HepG2 (cell line): ENCODE measurements around the gene NFATC4. TPM values are rescaled to one million over a fixed set of nuclear protein-coding genes. Genes with fewer than 3 reads are reported as not detected.

ENCODE experiments used
- CREM ChIP-seq, 2 experiments: sonication (generic) in 1 of 2; formaldehyde crosslinking in 1 of 2; IDR thresholded peaks; 2 replicates each; pipeline versions ENCODE4 v1.4.0 to v1.6.1; 2016 to 2020; ENCODE audit warnings: antibody characterized with exemption in 1 of 2, mild to moderate bottlenecking in 1 of 2, missing genetic modification reagents in 1 of 2
- DDIT3 ChIP-seq: sonication (generic); formaldehyde crosslinking; IDR thresholded peaks from 2 replicates; pipeline ENCODE4 v1.4.0; 2020; ENCODE audit warnings: mild to moderate bottlenecking, missing genetic modification reagents
- DMTF1 ChIP-seq: sonication (generic); formaldehyde crosslinking; IDR thresholded peaks from 2 replicates; pipeline ENCODE4 v1.4.0; 2020; ENCODE audit warnings: mild to moderate bottlenecking, missing genetic modification reagents
- ETV6 ChIP-seq: sonication (generic); formaldehyde crosslinking; conservative IDR thresholded peaks from 2 replicates; pipeline ENCODE4 v1.4.0; 2020; ENCODE audit warnings: missing genetic modification reagents
- HNF1A ChIP-seq, 2 experiments: sonication (generic) in 1 of 2; formaldehyde crosslinking in 1 of 2; IDR thresholded peaks; 2 replicates each; pipeline versions ENCODE4 v1.4.0 to v1.6.1; 2016 to 2020; ENCODE audit warnings: borderline replicate concordance in 1 of 2, low read depth in 1 of 2, mild to moderate bottlenecking in 1 of 2, missing genetic modification reagents in 1 of 2
- KDM1A ChIP-seq: IDR thresholded peaks from 2 replicates; pipeline ENCODE4 v1.6.1; 2016; ENCODE audit warnings: missing compliant biosample characterization
- NFYB ChIP-seq: sonication (generic); formaldehyde crosslinking; IDR thresholded peaks from 2 replicates; pipeline ENCODE4 v1.4.0; 2020; ENCODE audit warnings: missing genetic modification reagents
- NR0B2 ChIP-seq: sonication (generic); formaldehyde crosslinking; IDR thresholded peaks from 2 replicates; pipeline ENCODE4 v1.4.0; 2020; ENCODE audit warnings: mild to moderate bottlenecking, missing genetic modification reagents
- PBX2 ChIP-seq: IDR thresholded peaks from 2 replicates; pipeline ENCODE4 v1.6.1; 2016; ENCODE audit warnings: control low read depth
- SP4 ChIP-seq: sonication (generic); formaldehyde crosslinking; IDR thresholded peaks from 2 replicates; pipeline ENCODE4 v1.8.1; 2023; ENCODE audit warnings: mild to moderate bottlenecking, missing genetic modification reagents
- TAF1 ChIP-seq: sonication (generic); formaldehyde crosslinking; IDR thresholded peaks from 2 replicates; pipeline ENCODE4 v1.4.0; 2020; ENCODE audit warnings: missing genetic modification reagents
- ZBTB34 ChIP-seq: sonication (generic); formaldehyde crosslinking; IDR thresholded peaks from 2 replicates; pipeline ENCODE4 v1.8.0; 2022; ENCODE audit warnings: mild to moderate bottlenecking, missing genetic modification reagents
- ZNF343 ChIP-seq: sonication (generic); formaldehyde crosslinking; IDR thresholded peaks from 2 replicates; pipeline ENCODE4 v1.4.0; 2020; ENCODE audit warnings: mild to moderate bottlenecking, missing genetic modification reagents
- ZNF773 ChIP-seq: sonication (generic); formaldehyde crosslinking; IDR thresholded peaks from 2 replicates; pipeline ENCODE4 v1.4.0; 2020; ENCODE audit warnings: missing genetic modification reagents, borderline replicate concordance
- ZNF780A ChIP-seq: sonication (generic); formaldehyde crosslinking; IDR thresholded peaks from 2 replicates; pipeline ENCODE4 v1.8.0; 2022; ENCODE audit warnings: mild to moderate bottlenecking, missing genetic modification reagents, moderate library complexity
- ZNF788 ChIP-seq: sonication (generic); formaldehyde crosslinking; IDR thresholded peaks from 2 replicates; pipeline ENCODE4 v1.5.0; 2020; ENCODE audit warnings: mild to moderate bottlenecking, missing genetic modification reagents, borderline replicate concordance
- ZNF878 ChIP-seq: sonication (generic); formaldehyde crosslinking; IDR thresholded peaks from 2 replicates; pipeline ENCODE4 v1.8.1; 2023; ENCODE audit warnings: mild to moderate bottlenecking, missing genetic modification reagents, moderate library complexity
- polyA plus RNA-seq, 8 experiments: library from polyadenylated mRNA; depleted of rRNA in 3 of 8; stranded (reverse) in 7 of 8; unstranded in 1 of 8; fragments of >200 nt; fragmentation: Illumina TruSeq in 4 of 8; extraction: Trizol in 4 of 8; gene quantifications; 2 replicates each; pipeline versions ENCODE4 v1.2.1 to v1.2.3, GENCODE V29; 2011 to 2016; ENCODE audit warnings: low read depth in 4 of 8, missing spikeins in 1 of 8, mixed read lengths in 1 of 8; ENCODE audit not compliant: insufficient read depth in 1 of 8
- total RNA-seq, 5 experiments: library from RNA; depleted of rRNA; stranded (reverse); fragments of >200 nt; fragmentation: Illumina TruSeq; extraction: Trizol; gene quantifications; 2 replicates each; pipeline ENCODE4 v1.2.3, GENCODE V29; 2016; ENCODE audit warnings: low read depth in 1 of 5

Gene NFATC4
- total and polyA plus RNA-seq, 2 of the 13 experiments (the other 11 are each of a cell fraction or from before 2014, with no cell fraction given), result 0.04 to 0.15 TPM

GRCh38 chr14:24365600-24366412 lies 2.2 kb upstream of the NFATC4 start (continued):
- no peak for TF ChIP-seq HNF1A (IDR thresholded peaks at IDR 0.05; ENCODE audit: low read depth)
- TF ChIP-seq HNF1A (CRISPR knock-in tag; IDR thresholded peaks at IDR 0.05; ENCODE audit: borderline replicate concordance), result peak; percentile 38; the same call in 1 of the 2 replicates
- 0 out of 2 replicates have a peak, but pooled peaks have one; percentile 26 for TF ChIP-seq TAF1 (CRISPR knock-in tag)
- peak; percentile 88; the same call in 1 of the 2 replicates for TF ChIP-seq ZNF788 (CRISPR knock-in tag)
- no peak for TF ChIP-seq ZNF343 (CRISPR knock-in tag)
- TF ChIP-seq NR0B2 (CRISPR knock-in tag), result peak; percentile 74; the same call in 1 of the 2 replicates
- TF ChIP-seq ZNF878 (CRISPR knock-in tag), result no peak
- TF ChIP-seq KDM1A (CRISPR knock-in tag), result peak; percentile 34; the same call in 1 of the 2 replicates
- no peak for TF ChIP-seq ZNF780A (CRISPR knock-in tag)
- TF ChIP-seq DMTF1 (CRISPR knock-in tag), result no peak
- TF ChIP-seq PBX2 (CRISPR knock-in tag), result 0 out of 2 replicates have a peak, but pooled peaks have one; percentile 29
- peak; percentile 58; the same call in 1 of the 2 replicates for TF ChIP-seq ETV6 (CRISPR knock-in tag)
- peak; percentile 47; the same call in 1 of the 2 replicates for TF ChIP-seq NFYB (CRISPR knock-in tag)
- peak; percentile 28; the same call in 1 of the 2 replicates for TF ChIP-seq ZNF773 (CRISPR knock-in tag)
- peak; percentile 69; the same call in 1 of the 2 replicates for TF ChIP-seq SP4 (CRISPR knock-in tag)
- TF ChIP-seq CREM (IDR thresholded peaks at IDR 0.05), result no peak
- no peak for TF ChIP-seq CREM (CRISPR knock-in tag; IDR thresholded peaks at IDR 0.05)
- no peak for TF ChIP-seq DDIT3 (CRISPR knock-in tag)
- TF ChIP-seq ZBTB34 (CRISPR knock-in tag), result no peak
